Prostate gland (tissue), 2 donors: ENCODE results near the gene NCBP1. TPM values are rescaled to one million over a fixed set of nuclear protein-coding genes. Genes with fewer than 3 reads are reported as not detected.
A peak's percentile ranks its signal among the peaks of the same experiment; 100 is the strongest.
"Not testable (repeated sequence)": the region's sequence is repeated elsewhere in the genome, so short reads cannot be mapped to it uniquely, and the experiment has no call there.

Experiments
- DNase-seq: peaks from one replicate; pipeline ENCODE4 v3.0.0-alpha.2; 2019; ENCODE audit warnings: low spot score
- H3K27ac ChIP-seq, 2 donors: fragments of 200-600 bp; sonication (generic); 2 replicates each; pipeline ENCODE4 v1.5.1; 2017 to 2019
- H3K27me3 ChIP-seq: fragments of 200-600 bp; sonication (generic); replicated peaks from 2 replicates; pipeline ENCODE4 v1.5.1; 2019; ENCODE audit not compliant: insufficient read depth
- H3K36me3 ChIP-seq, 2 donors: fragments of 200-600 bp; sonication (generic); 1 replicate in 1 of 2; 2 replicates in 1 of 2; pipeline versions ENCODE4 v1.5.1 to v1.8.1; 2017 to 2019
- H3K4me1 ChIP-seq: fragments of 200-600 bp; sonication (generic); replicated peaks from 2 replicates; pipeline ENCODE4 v1.5.1; 2019
- H3K4me3 ChIP-seq, 2 donors: fragments of 200-600 bp; sonication (generic); 2 replicates each; pipeline ENCODE4 v1.5.1; 2017 to 2019
- H3K9me3 ChIP-seq: fragments of 200-600 bp; sonication (generic); 2 replicates; pipeline ENCODE4 v1.5.1; 2017
- CTCF ChIP-seq, 4 experiments: fragments of 200-600 bp in 2 of 4; fragments of 450-650 bp in 2 of 4; sonication (generic) in 2 of 4; IDR thresholded peaks; 1 replicate in 3 of 4; 2 replicates in 1 of 4; pipeline ENCODE4 v1.5.1; 2016 to 2019; ENCODE audit warnings: antibody characterized with exemption in 4 of 4, mild to moderate bottlenecking in 2 of 4, moderate library complexity in 2 of 4
- POLR2A ChIP-seq: fragments of 450-650 bp; IDR thresholded peaks from one replicate; pipeline ENCODE4 v1.6.1; 2016; ENCODE audit warnings: antibody characterized with exemption, mild to moderate bottlenecking
- POLR2AphosphoS5 ChIP-seq: sonication (generic); formaldehyde crosslinking; IDR thresholded peaks from one replicate; pipeline ENCODE4 v1.6.1; 2017; ENCODE audit warnings: antibody characterized with exemption
- WGBS: methylation state at CpG from one replicate; pipeline ENCODE4 v1.1.5; 2018; 5-methylcytosine and 5-hydroxymethylcytosine counted together
- intact Hi-C: fragments of 100-400 bp; cut with DNase I; formaldehyde crosslinking; loops from one replicate; pipeline ENCODE4 v1.14.2; 2022
- total RNA-seq, 2 donors: library from RNA; depleted of rRNA; stranded (reverse); fragments of >200 nt; gene quantifications; one replicate each; pipeline ENCODE4 v1.1.0, GENCODE V29; 2016

Gene NCBP1
- 10 to 100 TPM; 18.1 to 18.3 TPM for total RNA-seq

GRCh38 chr9:97632985-97633858 is at the start of gene NCBP1, which contains the start of gene TSTD2:
Gene NCBP1 (plus strand): TSS chr9:97633821. CDS start chr9:97633882, 61 bp downstream.
Gene TSTD2 (minus strand): TSS chr9:97633368. CDS start chr9:97627562, 5,806 bp downstream.
- Histone ChIP-seq H3K36me3 (no peaks in the 10 kb centered on the region), H3K4me3 (peak within 1 kb of the TSS; percentile 62 to 83), H3K27me3 (no peaks in the 10 kb centered on the region), H3K27ac (peak within 1 kb of the TSS; percentile 97 to 98), H3K9me3 (no peaks in the 10 kb centered on the region), H3K4me1 (no peaks in the 10 kb centered on the region)
- TF ChIP-seq POLR2AphosphoS5 (peak; percentile 77), CTCF (IDR thresholded peaks at IDR 0.05) (peak in 3 of 4 experiments; percentile 13 to 37 (median 19)), POLR2A (peak; percentile 83)
- WGBS = under 1% methylated on average over 69 of the region's 83 CpGs
- peak; percentile 96 for DNase-seq
- intact Hi-C loops = no loop called here

GRCh38 chr9:97584778-97585177 is 48.8 kb upstream of the NCBP1 start:
- H3K9me3 ChIP-seq, H3K4me3 ChIP-seq, H3K27me3 ChIP-seq, DNase-seq, H3K27ac ChIP-seq, H3K36me3 ChIP-seq, intact Hi-C loops, H3K4me1 ChIP-seq: not testable (repeated sequence)
- no CpG with 5 or more reads among the region's 2 CpGs for WGBS

DNA sequence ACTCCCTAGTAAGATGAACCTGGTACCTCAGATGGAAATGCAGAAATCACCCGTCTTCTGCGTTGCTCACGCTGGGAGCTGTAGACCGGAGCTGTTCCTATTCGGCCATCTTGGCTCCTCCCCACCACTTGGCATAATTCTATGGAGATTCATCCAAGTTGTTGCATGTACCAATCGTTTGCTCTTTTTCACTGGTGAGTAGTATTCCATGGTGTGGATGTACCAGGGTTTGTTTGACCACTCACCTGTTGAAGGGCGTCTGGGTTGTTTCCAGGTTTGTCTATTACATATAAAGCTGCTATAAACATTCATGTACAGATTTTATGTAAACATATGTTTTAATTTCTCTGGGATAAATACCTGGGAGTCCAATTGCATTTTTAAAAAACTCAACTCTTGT is 46.7 kb upstream of the NCBP1 start:
- H3K36me3 ChIP-seq, H3K27ac ChIP-seq, H3K4me1 ChIP-seq, DNase-seq, H3K27me3 ChIP-seq, H3K9me3 ChIP-seq, H3K4me3 ChIP-seq, intact Hi-C loops: not testable (repeated sequence)
- 95% methylated on average over 7 of the region's 7 CpGs for WGBS

DNA sequence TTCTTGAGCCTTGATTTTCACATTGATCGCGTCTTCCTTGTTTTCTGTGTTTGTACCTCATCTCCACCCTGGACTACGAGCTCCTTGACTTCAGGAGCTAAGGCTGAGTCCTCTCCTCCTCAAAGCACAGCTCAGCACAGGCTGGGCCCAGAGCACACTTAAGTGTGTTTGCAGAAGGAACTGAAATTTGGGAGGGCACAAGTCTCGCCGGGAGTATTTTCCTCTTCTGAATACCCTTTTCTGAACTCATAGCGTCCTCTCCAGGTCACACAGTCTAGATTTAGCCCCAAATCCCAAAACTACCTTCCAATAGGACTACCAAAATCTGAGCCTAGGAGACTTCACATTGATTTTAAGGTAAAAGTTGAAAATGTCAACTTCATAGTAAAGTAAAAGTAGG is 42.1 kb upstream of the NCBP1 start:
- H3K27ac ChIP-seq = no peak overlapping the region
- H3K27me3 ChIP-seq = no peaks in the 10 kb centered on the region
- no peaks in the 10 kb centered on the region for H3K4me1 ChIP-seq
- H3K4me3 ChIP-seq = no peak overlapping the region
- DNase-seq = no peak
- intact Hi-C loops = no loop called here
- H3K36me3 ChIP-seq = no peaks in the 10 kb centered on the region
- TF ChIP-seq POLR2A (no peak), POLR2AphosphoS5 (no peak)
- H3K9me3 ChIP-seq = no peaks in the 10 kb centered on the region
- 79% methylated on average over 6 of the region's 6 CpGs for WGBS

DNA sequence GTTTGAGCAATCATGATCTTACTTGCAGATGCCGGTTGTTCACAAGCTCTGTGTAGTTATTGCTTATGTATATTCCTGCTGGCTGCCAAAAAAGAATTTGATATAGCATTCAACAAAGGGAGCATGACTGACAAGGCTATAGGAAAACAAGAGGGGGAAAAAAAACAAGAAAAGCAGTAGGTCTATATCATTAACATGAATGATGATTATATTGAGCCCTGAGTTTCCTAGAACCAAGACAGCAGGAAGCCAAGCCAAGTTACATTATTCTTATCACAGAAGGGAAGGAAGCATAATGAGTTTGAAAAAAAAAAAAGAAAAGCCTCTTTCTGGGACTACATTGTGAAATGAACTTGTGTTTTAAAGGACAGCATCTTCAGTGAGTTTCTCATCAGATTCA is 41.5 kb upstream of the NCBP1 start:
- 70% methylated on average over 1 of the region's 1 CpG for WGBS
- H3K27ac ChIP-seq = no peak overlapping the region
- DNase-seq = no peak

DNA sequence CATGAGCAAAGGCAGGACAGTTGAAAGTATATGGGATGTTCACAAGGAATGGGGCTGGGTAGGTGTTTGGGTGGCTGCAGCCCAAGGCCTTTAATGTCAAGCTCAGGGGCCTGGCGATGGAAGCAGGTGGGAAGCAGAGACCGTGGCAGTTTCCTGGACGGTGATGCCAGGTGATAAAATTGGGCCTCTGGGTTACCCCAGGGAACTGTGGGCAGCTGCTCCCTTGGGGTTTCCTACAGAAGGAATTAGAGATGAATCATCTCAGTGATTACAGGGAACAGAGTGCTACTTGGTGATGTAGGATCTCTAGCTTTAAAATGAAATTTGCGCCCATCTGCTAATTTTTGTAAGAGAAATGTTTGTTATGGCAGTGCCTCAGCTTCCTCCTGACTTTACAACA is 39.7 kb upstream of the NCBP1 start:
- Histone ChIP-seq H3K27me3 (no peaks in the 10 kb centered on the region), H3K27ac (no peak overlapping the region), H3K36me3 (no peaks in the 10 kb centered on the region), H3K4me3 (no peak overlapping the region), H3K9me3 (no peaks in the 10 kb centered on the region), H3K4me1 (no peaks in the 10 kb centered on the region)
- no peak for DNase-seq
- TF ChIP-seq POLR2AphosphoS5 (no peak), POLR2A (no peak), CTCF (IDR thresholded peaks at IDR 0.05) (no peak)
- intact Hi-C loops = no loop called here
- WGBS = 68% methylated on average over 4 of the region's 4 CpGs

More for the DNA sequence above, 41.5 kb upstream of the NCBP1 start:
- no peaks in the 10 kb centered on the region for H3K27me3 ChIP-seq
- no peaks in the 10 kb centered on the region for H3K4me1 ChIP-seq
- H3K9me3 ChIP-seq = no peaks in the 10 kb centered on the region
- no peaks in the 10 kb centered on the region for H3K36me3 ChIP-seq
- TF ChIP-seq POLR2A (no peak), POLR2AphosphoS5 (no peak)
- intact Hi-C loops = no loop called here
- H3K4me3 ChIP-seq = no peak overlapping the region
